Medulla oblongata (tissue), 1 donor: Measurements from ENCODE around the gene REXO1.
A peak's percentile ranks its signal among the peaks of the same experiment; 100 is the strongest.

Source experiments
- DNase-seq: peaks from one replicate; pipeline ENCODE4 v3.0.0-alpha.2; 2015; ENCODE audit errors: extremely low spot score

Gene REXO1

GRCh38 chr19:1849886-1850398, 1.7 kb upstream of the REXO1 start:
- no peak for DNase-seq

GRCh38 chr19:1849132-1849474, 820 bp upstream of the REXO1 start:
- no peak for DNase-seq

GRCh38 chr19:1847684-1848398, 442 bp downstream of the REXO1 start:
- no peak for DNase-seq

- no peak for DNase-seq
These were observed 967 bp downstream of the REXO1 start for GRCh38 chr19:1847348-1847683.

GRCh38 chr19:1846517-1847204, 1.6 kb downstream of the REXO1 start:
- no peak for DNase-seq

DNA sequence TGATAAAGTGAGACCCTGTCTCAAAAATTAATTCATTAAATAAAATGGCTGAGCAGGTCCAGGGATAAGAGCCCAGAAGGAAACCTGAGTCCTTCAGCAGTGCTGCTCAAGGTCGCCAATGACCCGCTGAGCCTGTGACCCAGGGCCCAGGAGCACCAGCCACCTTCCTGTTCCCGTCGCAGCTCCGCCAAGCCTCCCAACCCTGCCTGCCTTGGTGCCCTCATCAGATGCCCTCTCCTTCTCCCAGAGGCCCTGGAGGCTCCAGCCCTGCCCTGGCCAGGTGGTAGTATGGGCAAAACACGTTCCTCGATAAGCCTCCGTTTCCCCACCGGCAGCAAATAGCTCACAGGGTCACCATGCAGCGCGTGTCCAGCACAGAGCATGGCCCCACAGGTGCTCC, 2.6 kb downstream of the REXO1 start:
- DNase-seq: no peak

GRCh38 chr19:1845125-1845515, 3.2 kb downstream of the REXO1 start:
- DNase-seq: no peak

- no peak for DNase-seq
These were observed 3.7 kb downstream of the REXO1 start for GRCh38 chr19:1844513-1845124.

DNA sequence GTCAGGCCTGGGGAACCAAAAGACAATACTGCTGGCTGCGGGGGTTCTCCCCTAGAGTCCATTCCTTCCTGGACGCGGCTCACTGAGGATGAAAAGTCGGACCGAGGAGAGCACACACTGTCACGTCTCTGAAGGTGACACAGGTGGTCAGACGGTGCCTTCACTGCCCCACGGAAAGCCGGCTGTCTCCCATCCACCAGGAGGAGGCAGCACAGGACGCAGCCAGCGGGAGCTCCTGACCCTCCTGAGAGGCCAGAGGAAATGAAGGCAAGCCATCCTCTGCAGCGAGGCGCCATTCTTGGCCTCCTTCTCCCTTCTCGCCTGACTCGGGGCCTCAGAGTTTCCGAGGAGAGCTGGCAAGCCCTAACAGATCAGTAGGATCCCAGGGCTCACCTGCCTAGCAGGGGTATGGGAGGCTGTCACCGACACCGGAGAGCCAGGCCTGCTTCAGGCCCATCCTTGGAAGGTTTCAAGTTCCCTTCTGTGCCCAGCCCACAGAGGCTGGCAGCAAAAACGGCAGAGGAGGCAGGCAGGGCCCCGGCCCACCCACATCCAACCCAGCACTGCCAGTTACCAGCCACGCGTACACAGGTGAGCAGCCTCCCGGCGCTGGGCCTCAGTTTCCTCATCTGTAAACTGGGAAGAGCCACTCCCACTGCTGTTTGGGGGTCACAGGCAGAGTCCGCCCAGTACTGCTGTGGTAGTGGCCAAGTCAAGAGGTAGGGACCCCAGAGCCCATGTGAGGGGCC, 4.5 kb downstream of the REXO1 start:
- no peak for DNase-seq

DNA sequence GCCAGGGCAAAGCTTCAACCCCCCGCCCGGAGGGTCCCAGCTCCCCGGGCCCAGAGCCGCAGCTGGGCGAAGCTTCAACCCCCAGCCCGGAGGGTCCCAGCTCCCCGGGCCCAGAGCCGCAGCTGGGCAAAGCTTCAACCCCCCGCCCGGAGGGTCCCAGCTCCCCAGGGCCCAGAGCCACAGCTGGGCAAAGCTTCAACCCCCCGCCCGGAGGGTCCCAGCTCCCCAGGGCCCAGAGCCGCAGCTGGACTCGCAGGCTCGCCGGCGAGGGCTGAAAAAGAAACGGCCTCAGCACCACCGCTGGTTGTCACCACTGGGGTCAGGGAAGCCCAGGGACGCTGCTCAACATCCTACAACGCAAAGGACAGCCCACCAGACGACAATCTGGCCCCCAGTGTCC, 5.2 kb downstream of the REXO1 start:
- DNase-seq: no peak

GRCh38 chr19:1841209-1841924, 6.9 kb downstream of the REXO1 start:
- DNase-seq: no peak

GRCh38 chr19:1840541-1841115, 7.7 kb downstream of the REXO1 start:
- DNase-seq: no peak

GRCh38 chr19:1839658-1840540, 8.4 kb downstream of the REXO1 start:
- DNase-seq: no peak

- DNase-seq: no peak
These were observed 10.6 kb downstream of the REXO1 start for GRCh38 chr19:1837625-1838105.

- no peak for DNase-seq
These were observed 11.1 kb downstream of the REXO1 start for GRCh38 chr19:1837222-1837565.

DNA sequence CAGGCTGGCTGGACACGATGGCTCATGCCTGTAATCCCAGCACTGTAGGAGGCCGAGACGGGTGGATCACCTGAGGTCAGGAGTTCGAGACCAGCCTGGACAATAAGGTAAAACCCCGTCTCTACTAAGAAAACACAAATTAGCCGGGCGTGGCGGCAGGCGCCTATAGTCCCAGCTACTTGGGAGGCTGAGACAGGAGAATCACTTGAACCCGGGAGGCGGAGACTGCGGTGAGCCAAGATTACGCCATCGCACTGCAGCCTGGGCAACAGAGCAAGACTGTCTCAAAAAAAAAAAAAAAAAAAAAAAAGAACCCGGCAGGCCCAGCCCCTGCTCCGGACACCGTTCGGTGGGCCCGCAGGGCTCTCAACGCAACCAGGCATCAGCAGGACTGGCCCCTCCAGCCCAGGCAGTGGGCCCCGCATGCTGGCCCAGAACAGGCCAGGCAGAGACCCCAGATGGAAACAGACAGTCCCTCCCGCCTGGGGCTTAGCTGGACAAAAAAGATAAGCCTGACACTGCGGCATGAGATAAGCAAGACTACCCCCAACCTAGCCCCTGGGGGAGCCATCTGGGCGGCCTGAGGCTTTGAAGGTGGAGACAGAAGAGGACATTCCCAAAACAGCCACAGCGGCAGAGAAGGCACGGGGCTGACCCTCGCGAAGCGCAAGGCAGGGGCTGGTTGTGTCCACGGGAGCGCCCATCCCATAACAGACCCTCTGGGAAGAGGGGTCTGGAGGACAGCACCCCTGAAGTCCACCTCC, 11.6 kb downstream of the REXO1 start:
- DNase-seq: no peak

DNA sequence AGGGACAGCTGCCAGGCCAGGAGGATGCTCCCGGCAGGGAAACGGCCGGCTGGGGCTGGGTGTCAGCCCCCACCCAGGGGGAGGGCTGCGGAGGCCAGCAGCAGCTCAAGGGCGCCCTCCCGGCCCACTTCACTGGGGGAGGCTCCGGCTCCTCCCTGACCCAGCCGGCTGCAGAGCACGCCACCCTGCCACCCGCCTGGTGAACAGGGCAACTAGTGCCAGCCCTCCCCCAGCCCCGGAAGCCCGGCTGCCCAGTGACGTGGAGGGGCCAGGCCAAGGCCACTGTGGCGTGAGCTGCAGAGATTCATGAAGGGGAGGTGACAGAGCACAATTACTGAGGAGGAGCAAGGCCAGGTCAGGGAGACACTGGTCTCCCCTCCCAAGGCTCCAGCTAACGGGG, 14.7 kb downstream of the REXO1 start:
- peak; percentile 53 for DNase-seq

DNA sequence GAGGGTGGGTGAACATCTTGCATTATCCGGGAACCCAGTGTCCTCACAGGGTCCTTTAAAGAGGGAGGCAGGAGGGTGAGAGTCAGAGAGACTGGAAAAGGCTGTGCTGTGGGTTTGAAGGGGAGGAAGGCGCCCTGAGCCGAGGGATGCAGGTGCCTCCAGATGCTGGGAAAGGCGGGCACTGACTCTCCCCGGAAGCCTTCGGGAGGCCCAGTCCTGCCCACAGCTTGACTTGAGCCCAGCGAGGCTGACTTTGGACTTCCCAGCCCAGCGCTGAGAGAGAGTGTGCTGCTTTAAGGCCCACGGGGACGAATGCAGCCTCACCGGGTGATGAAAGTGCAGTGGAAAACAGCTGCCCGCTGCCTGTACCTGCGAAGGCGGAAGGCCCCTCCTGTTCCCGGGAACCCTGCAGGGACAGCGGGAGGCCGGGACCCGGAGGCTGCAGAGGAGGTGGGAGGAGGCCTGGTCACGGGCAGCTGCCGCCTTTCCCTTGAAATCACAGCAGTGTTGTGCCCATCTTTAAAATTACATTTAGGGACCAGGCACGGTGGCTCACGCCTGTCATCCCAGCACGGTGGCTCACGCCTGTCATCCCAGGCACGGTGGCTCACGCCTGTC, 16.1 kb downstream of the REXO1 start:
- DNase-seq: no peak

DNA sequence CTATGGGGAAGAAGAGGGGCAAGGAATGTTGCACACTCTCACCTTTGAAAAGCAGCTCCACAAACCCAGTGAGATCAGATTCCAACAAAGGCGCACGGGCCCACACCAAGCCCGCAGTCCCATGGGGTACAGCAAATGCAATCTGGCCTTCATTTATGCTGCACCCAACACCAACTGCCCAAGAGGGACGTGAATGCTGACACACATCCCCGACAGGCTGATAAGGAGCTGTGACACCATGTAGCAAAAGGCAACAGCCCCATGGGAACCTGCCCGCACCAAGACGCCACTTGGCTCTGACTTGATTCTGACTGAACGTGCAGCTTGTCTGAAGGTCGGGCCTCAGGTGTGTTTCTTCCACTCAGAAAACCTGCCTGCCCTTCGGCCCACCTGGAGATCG, 17.3 kb downstream of the REXO1 start:
- DNase-seq: no peak
